Measurements from ENCODE around the gene CMTM3.
"Not testable (repeated sequence)": the region's sequence is repeated elsewhere in the genome, so short reads cannot be mapped to it uniquely, and the experiment has no call there.

Gene CMTM3

DNA sequence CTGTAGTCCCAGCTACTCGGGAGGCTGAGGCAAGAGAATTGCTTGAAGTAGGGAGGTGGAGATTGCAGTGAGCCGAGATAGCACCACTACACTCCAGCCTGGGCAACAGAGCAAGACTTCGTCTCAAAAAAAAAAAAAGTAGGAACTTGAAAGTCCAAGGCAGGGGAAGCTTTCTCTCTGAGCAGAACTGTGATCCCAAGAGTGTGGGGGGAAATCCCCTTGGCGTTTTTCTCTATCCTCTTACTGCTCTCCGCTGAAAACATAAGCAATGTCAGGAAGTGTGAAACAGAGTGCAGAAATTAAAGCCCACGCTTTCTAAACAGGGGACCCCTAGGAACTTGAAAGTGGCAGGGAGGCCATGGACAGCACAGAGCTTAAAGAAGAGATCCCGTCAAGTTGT, 9.8 kb upstream of the CMTM3 start (continued):
- TF ChIP-seq SP2 (tag by site-specific recombination; IDR thresholded peaks at IDR 0.05) (no peak), SP7 (tag by site-specific recombination; IDR thresholded peaks at IDR 0.05) (no peak), IKZF3 (tag by site-specific recombination; IDR thresholded peaks at IDR 0.05) (no peak), ZNF292 (tag by site-specific recombination; IDR thresholded peaks at IDR 0.05; ENCODE audit: borderline replicate concordance, low read depth) (no peak), ZNF169 (tag by site-specific recombination; IDR thresholded peaks at IDR 0.05) (no peak), GLI2 (tag by site-specific recombination; IDR thresholded peaks at IDR 0.05; ENCODE audit: borderline replicate concordance, low read depth) (no peak)
- TF ChIP-seq, protein P1, sequence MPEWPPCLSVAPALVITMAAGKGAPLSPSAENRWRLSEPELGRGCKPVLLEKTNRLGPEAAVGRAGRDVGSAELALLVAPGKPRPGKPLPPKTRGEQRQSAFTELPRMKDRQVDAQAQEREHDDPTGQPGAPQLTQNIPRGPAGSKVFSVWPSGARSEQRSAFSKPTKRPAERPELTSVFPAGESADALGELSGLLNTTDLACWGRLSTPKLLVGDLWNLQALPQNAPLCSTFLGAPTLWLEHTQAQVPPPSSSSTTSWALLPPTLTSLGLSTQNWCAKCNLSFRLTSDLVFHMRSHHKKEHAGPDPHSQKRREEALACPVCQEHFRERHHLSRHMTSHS (tag by site-specific recombination; IDR thresholded peaks at IDR 0.05) = no peak
- TF ChIP-seq, protein P2, sequence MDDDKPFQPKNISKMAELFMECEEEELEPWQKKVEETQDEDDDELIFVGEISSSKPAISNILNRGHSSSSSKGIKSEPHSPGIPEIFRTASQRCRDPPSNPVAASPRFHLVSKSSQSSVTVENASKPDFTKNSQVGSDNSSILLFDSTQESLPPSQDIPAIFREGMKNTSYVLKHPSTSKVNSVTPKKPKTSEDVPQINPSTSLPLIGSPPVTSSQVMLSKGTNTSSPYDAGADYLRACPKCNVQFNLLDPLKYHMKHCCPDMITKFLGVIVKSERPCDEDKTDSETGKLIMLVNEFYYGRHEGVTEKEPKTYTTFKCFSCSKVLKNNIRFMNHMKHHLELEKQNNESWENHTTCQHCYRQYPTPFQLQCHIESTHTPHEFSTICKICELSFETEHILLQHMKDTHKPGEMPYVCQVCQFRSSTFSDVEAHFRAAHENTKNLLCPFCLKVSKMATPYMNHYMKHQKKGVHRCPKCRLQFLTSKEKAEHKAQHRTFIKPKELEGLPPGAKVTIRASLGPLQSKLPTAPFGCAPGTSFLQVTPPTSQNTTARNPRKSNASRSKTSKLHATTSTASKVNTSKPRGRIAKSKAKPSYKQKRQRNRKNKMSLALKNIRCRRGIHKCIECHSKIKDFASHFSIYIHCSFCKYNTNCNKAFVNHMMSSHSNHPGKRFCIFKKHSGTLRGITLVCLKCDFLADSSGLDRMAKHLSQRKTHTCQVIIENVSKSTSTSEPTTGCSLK (tag by site-specific recombination; IDR thresholded peaks at IDR 0.05) = no peak

DNA sequence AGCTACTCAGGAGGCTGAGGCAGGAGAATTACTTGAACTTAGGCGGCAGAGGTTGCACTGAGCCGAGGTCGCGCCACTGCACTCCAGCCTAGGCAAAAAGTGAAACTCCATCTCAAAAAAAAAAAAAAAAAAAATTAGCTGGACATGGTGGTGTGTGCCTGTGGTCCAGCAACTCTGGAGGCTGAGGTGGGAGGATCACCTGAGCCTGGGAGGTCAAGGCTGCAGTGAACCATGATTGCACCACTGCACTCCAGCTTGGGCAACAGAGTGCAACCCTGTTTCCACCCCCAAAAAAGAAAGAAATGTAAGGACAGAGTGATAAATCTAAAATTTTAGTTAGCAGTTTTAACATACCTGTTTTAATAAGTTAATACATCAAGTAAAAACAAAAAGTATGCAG, 7.9 kb upstream of the CMTM3 start:
- POLR2A ChIA-PET = interaction anchor here (0.6 kb wide), 1 partner anchor 121 kb away, joined by 3 read pairs; no protein-coding TSS in a partner anchor
- H3K4me3 ChIP-seq (ENCODE audit: low read depth, low read length); H3K9me3 ChIP-seq (ENCODE audit: control insufficient read depth, insufficient read depth, low read depth, low read length); H3K36me3 ChIP-seq (ENCODE audit: control insufficient read depth in 2 of 2, insufficient read depth in 1 of 2, low read length in 2 of 2); H3K4me1 ChIP-seq (ENCODE audit: control insufficient read depth, insufficient read depth, low read length); H3K27ac ChIP-seq (ENCODE audit: extremely low read depth, low read depth, low read length); CTCF ChIA-PET: not testable (repeated sequence)
- TF ChIP-seq ZNF664 (tag by site-specific recombination; IDR thresholded peaks at IDR 0.05) = peak; percentile 71; the same call in 1 of the 2 replicates

DNA sequence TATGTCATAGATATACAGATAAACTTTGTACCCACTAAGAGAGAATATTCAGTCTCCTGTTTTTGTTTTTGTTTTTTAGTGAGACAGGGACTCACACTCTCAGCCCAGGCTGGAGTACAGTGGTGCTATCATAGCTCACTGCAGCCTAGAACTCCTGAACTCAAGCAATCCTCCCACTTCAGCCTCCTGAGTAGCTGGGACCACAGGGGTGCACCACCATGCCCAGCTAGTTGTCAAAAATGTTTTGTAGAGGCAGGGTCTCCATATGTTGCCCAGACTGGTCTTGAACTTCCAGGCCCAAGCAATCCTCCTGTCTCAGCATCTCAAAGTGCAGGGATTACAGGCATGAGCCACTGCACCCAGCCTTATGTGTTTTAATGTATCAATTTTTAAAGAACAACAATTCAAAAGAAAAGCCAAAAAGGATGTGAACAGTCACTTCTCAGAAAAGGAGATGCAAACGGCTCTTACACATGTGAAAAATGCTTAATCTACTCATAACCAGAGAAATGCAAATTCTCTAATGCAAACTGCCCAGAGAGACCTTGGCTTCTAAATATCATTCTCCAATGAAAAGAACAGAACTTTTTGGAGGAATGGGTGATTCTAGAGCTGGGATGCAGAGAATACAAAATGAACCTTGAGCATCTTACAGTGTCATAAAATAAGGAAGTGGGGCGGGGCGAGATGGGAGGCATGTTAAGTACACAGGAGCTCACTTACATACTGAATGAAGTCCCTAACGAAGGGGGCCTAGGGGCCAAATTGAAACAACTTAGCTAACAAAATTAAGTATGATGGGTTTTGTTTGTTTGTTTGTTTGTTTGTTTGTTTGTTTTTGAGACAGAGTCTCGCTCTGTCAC, 7.3 kb upstream of the CMTM3 start:
- no peaks in the 10 kb centered on the region for H3K36me3 ChIP-seq (ENCODE audit: control insufficient read depth in 2 of 2, insufficient read depth in 1 of 2, low read length in 2 of 2)

DNA sequence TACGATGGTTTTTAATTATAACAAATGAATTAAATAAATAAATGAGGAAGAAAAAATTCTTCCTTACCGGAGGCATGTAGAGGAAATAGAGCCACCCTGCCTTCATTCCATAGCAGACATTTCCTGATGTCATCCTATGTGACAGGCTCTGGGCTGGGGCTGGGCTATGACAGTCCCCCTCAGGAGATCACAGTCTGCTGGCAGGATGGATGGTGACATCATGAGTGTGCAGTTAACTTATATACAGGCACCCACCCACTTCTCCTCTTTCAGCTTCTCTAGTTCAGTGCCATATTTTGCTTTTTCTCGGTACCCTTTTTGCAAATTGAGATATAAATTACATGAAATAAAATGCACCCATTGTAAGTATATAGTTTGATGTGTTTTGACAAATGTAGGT, 6.4 kb upstream of the CMTM3 start:
- H3K9me3 ChIP-seq (ENCODE audit: control insufficient read depth, insufficient read depth, low read depth, low read length) = no peaks in the 10 kb centered on the region
- ChIA-PET CTCF (interaction anchor here (0.5 to 1.0 kb wide), 2 partner anchors 10 to 138 kb away, joined by 3 to 5 read pairs; no protein-coding TSS in a partner anchor), POLR2A (no interaction called here)
- no peaks in the 10 kb centered on the region for H3K4me1 ChIP-seq (ENCODE audit: control insufficient read depth, insufficient read depth, low read length)
- H3K27ac ChIP-seq (ENCODE audit: extremely low read depth, low read depth, low read length) = no peak overlapping the region
- no peaks in the 10 kb centered on the region for H3K36me3 ChIP-seq (ENCODE audit: control insufficient read depth in 2 of 2, insufficient read depth in 1 of 2, low read length in 2 of 2)
- no peak overlapping the region for H3K4me3 ChIP-seq (ENCODE audit: low read depth, low read length)
- TF ChIP-seq ZNF394 (tag by site-specific recombination; IDR thresholded peaks at IDR 0.05; ENCODE audit: borderline replicate concordance) (peak; percentile 37; the same call in 1 of the 2 replicates), ZNF670 (tag by site-specific recombination; IDR thresholded peaks at IDR 0.05; ENCODE audit: low read depth) (no peak), ZNF664 (tag by site-specific recombination; IDR thresholded peaks at IDR 0.05) (peak; percentile 28; the same call in 1 of the 2 replicates), MEIS1 (CRISPR knock-in tag; IDR thresholded peaks at IDR 0.05; ENCODE audit: borderline replicate concordance) (no peak), ZNF23 (tag by site-specific recombination; IDR thresholded peaks at IDR 0.05; ENCODE audit: borderline replicate concordance) (no peak), GLI4 (tag by site-specific recombination; IDR thresholded peaks at IDR 0.05) (no peak), ZBTB21 (tag by site-specific recombination; IDR thresholded peaks at IDR 0.05) (peak; percentile 53), ZNF629 (tag by site-specific recombination; IDR thresholded peaks at IDR 0.05) (peak; percentile 58; the same call in 1 of the 2 replicates), ZNF184 (tag by site-specific recombination; IDR thresholded peaks at IDR 0.05) (no peak), RBAK (tag by site-specific recombination; IDR thresholded peaks at IDR 0.05) (no peak)
- TF ChIP-seq, protein P3, sequence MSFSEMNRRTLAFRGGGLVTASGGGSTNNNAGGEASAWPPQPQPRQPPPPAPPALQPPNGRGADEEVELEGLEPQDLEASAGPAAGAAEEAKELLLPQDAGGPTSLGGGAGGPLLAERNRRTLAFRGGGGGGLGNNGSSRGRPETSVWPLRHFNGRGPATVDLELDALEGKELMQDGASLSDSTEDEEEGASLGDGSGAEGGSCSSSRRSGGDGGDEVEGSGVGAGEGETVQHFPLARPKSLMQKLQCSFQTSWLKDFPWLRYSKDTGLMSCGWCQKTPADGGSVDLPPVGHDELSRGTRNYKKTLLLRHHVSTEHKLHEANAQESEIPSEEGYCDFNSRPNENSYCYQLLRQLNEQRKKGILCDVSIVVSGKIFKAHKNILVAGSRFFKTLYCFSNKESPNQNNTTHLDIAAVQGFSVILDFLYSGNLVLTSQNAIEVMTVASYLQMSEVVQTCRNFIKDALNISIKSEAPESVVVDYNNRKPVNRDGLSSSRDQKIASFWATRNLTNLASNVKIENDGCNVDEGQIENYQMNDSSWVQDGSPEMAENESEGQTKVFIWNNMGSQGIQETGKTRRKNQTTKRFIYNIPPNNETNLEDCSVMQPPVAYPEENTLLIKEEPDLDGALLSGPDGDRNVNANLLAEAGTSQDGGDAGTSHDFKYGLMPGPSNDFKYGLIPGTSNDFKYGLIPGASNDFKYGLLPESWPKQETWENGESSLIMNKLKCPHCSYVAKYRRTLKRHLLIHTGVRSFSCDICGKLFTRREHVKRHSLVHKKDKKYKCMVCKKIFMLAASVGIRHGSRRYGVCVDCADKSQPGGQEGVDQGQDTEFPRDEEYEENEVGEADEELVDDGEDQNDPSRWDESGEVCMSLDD (tag by site-specific recombination; IDR thresholded peaks at IDR 0.05) = no peak
- TF ChIP-seq, protein P4, sequence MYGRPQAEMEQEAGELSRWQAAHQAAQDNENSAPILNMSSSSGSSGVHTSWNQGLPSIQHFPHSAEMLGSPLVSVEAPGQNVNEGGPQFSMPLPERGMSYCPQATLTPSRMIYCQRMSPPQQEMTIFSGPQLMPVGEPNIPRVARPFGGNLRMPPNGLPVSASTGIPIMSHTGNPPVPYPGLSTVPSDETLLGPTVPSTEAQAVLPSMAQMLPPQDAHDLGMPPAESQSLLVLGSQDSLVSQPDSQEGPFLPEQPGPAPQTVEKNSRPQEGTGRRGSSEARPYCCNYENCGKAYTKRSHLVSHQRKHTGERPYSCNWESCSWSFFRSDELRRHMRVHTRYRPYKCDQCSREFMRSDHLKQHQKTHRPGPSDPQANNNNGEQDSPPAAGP (tag by site-specific recombination; IDR thresholded peaks at IDR 0.05) = no peak

More for the DNA sequence above, 7.3 kb upstream of the CMTM3 start:
- ChIA-PET POLR2A (no interaction called here), CTCF (interaction anchor here (1.0 kb wide), 1 partner anchor 11 kb away, joined by 5 read pairs; no protein-coding TSS in a partner anchor)
- Histone ChIP-seq H3K4me3 (ENCODE audit: low read depth, low read length) (no peak overlapping the region), H3K9me3 (ENCODE audit: control insufficient read depth, insufficient read depth, low read depth, low read length) (no peaks in the 10 kb centered on the region), H3K4me1 (ENCODE audit: control insufficient read depth, insufficient read depth, low read length) (no peaks in the 10 kb centered on the region), H3K27ac (ENCODE audit: extremely low read depth, low read depth, low read length) (no peak overlapping the region)
- no peak for TF ChIP-seq ZNF561 (tag by site-specific recombination; IDR thresholded peaks at IDR 0.05; ENCODE audit: borderline replicate concordance)

All from HEK293 (cell line).